Smooth muscle cell (in vitro differentiated cells): Measurements from ENCODE around the gene PTPRN2. TPM values are rescaled to one million over a fixed set of nuclear protein-coding genes. Genes with fewer than 3 reads are reported as not detected.

ENCODE experiments used
- DNase-seq: peaks from one replicate; lab custom pipeline; 2025; ENCODE audit not compliant: unreplicated experiment; lab: John Stamatoyannopoulos, UW
- H2AFZ ChIP-seq: fragments of 200-600 bp; sonication (generic); 2 replicates; pipeline ENCODE4 v1.6.0; 2016; ENCODE audit warnings: antibody characterized with exemption, low read depth, mild to moderate bottlenecking
- H3F3A ChIP-seq: fragments of 200-600 bp; sonication (generic); 2 replicates; pipeline ENCODE4 v1.6.0; 2017; ENCODE audit warnings: antibody characterized with exemption, low read depth
- H3K27ac ChIP-seq: fragments of 200-600 bp; sonication (generic); 2 replicates; pipeline ENCODE4 v1.5.1; 2016; ENCODE audit warnings: low read depth, mild to moderate bottlenecking
- H3K27me3 ChIP-seq: fragments of 200-600 bp; sonication (generic); 2 replicates; pipeline ENCODE4 v1.6.1; 2016; ENCODE audit warnings: low read depth, mild to moderate bottlenecking
- H3K36me3 ChIP-seq: fragments of 200-600 bp; sonication (generic); 2 replicates; pipeline ENCODE4 v1.5.1; 2016; ENCODE audit warnings: low read depth
- H3K4me1 ChIP-seq: fragments of 200-600 bp; sonication (generic); 2 replicates; pipeline ENCODE4 v1.5.1; 2016; ENCODE audit warnings: low read depth
- H3K4me2 ChIP-seq: fragments of 200-600 bp; sonication (generic); 2 replicates; pipeline ENCODE4 v1.6.0; 2016; ENCODE audit warnings: mild to moderate bottlenecking
- H3K4me3 ChIP-seq: fragments of 200-600 bp; sonication (generic); 2 replicates; pipeline ENCODE4 v1.5.1; 2016; ENCODE audit warnings: mild to moderate bottlenecking
- H3K79me2 ChIP-seq: fragments of 200-600 bp; sonication (generic); 2 replicates; pipeline ENCODE4 v1.6.0; 2016; ENCODE audit warnings: low read depth, mild to moderate bottlenecking
- H3K9ac ChIP-seq: fragments of 200-600 bp; sonication (generic); 2 replicates; pipeline ENCODE4 v1.6.0; 2016; ENCODE audit warnings: low read depth
- H3K9me3 ChIP-seq: fragments of 200-600 bp; sonication (generic); replicated peaks from 2 replicates; pipeline ENCODE4 v1.5.1; 2016; ENCODE audit warnings: low read depth
- H4K20me1 ChIP-seq: fragments of 200-600 bp; sonication (generic); 2 replicates; pipeline ENCODE4 v1.6.0; 2016; ENCODE audit warnings: low read depth
- WGBS: methylation state at CpG from one replicate; pipeline ENCODE4 v1.1.7; 2016; ENCODE audit warnings: low lambda C conversion rate; 5-methylcytosine and 5-hydroxymethylcytosine counted together
- polyA plus RNA-seq: library from polyadenylated mRNA; unstranded; fragments of >200 nt; fragmentation: Nextera tagmentation; extraction: Ambion mirVana; gene quantifications from 2 replicates; pipeline ENCODE4 v1.2.1, GENCODE V29; 2016
- total RNA-seq: library from RNA; depleted of rRNA; stranded (reverse); fragments of >200 nt; gene quantifications from 2 replicates; pipeline ENCODE4 v1.2.3, GENCODE V29; 2014
- TF ChIP-seq, protein P1 (sequence below): fragments of 200-600 bp; sonication (generic); IDR thresholded peaks from 2 replicates; pipeline ENCODE4 v1.5.1; 2017; ENCODE audit warnings: borderline replicate concordance, mild to moderate bottlenecking, antibody characterized with exemption; ENCODE audit not compliant: insufficient read depth, poor library complexity, severe bottlenecking

PTPRN2 gene
- total and polyA plus RNA-seq, 2 experiments from 2014 or later, result 0.09 to 0.87 TPM

DNA sequence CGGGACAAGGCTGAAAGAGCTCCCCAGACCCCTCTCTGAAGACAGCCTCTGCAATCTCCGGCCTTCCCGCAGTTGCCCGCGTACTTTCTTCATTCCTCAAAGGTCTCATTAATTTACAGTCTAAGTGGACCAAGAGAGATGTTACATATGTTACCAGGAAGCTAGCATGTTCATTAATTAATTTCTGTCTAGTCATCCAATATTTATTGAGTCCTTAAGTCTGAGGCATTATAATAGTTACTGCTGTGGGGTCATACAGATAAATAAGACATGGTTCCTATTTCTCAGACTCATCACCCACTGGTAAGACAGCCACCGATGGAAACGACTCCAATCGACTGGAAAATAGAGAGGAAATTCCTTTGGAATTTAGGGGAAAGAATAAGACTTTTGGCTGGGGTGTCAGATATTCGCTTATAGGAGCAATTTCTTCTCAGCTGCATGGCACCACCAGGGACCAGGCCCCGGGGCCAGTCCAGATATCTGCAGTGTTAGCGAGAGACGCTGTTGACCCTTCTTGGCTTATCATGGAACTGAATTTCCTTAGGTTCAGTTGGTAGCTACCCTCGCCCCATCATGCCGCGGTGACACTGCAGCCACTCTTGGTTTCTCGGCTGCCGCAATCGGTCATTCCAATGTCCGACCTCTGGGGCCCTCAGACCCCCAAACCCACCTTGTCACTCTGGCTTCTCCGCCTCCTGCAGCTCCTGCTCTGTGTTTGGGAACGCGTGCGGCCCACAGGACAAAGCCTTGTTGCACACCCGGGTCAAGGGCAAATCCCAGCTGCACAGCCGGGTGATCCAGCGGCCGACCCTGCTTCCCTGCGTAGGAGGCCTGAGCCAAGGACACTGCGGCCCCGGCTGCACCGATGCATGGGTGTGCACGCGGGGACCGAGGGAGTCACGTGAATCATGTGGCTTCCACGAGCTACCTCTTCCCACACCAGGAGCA is 867.6 kb downstream of the PTPRN2 start:
- H3K79me2 ChIP-seq, result no peaks in the 10 kb centered on the region
- H3K4me3 ChIP-seq, result no peak overlapping the region
- H3K4me1 ChIP-seq, result no peaks in the 10 kb centered on the region
- TF ChIP-seq, protein P1, sequence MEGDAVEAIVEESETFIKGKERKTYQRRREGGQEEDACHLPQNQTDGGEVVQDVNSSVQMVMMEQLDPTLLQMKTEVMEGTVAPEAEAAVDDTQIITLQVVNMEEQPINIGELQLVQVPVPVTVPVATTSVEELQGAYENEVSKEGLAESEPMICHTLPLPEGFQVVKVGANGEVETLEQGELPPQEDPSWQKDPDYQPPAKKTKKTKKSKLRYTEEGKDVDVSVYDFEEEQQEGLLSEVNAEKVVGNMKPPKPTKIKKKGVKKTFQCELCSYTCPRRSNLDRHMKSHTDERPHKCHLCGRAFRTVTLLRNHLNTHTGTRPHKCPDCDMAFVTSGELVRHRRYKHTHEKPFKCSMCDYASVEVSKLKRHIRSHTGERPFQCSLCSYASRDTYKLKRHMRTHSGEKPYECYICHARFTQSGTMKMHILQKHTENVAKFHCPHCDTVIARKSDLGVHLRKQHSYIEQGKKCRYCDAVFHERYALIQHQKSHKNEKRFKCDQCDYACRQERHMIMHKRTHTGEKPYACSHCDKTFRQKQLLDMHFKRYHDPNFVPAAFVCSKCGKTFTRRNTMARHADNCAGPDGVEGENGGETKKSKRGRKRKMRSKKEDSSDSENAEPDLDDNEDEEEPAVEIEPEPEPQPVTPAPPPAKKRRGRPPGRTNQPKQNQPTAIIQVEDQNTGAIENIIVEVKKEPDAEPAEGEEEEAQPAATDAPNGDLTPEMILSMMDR, result no peak
- H3F3A ChIP-seq, result no peaks in the 10 kb centered on the region
- no peak overlapping the region for H3K27ac ChIP-seq
- H4K20me1 ChIP-seq, result no peaks in the 10 kb centered on the region
- H2AFZ ChIP-seq, result no peak overlapping the region
- WGBS, result 91% methylated on average over 36 of the region's 36 CpGs
- no peak overlapping the region for H3K4me2 ChIP-seq
- DNase-seq, result no peak
- no peak overlapping the region for H3K9ac ChIP-seq
- H3K36me3 ChIP-seq, result no peaks in the 10 kb centered on the region
- peaks cover 16% of the 10 kb centered on the region for H3K27me3 ChIP-seq
- H3K9me3 ChIP-seq, result no peaks in the 10 kb centered on the region

DNA sequence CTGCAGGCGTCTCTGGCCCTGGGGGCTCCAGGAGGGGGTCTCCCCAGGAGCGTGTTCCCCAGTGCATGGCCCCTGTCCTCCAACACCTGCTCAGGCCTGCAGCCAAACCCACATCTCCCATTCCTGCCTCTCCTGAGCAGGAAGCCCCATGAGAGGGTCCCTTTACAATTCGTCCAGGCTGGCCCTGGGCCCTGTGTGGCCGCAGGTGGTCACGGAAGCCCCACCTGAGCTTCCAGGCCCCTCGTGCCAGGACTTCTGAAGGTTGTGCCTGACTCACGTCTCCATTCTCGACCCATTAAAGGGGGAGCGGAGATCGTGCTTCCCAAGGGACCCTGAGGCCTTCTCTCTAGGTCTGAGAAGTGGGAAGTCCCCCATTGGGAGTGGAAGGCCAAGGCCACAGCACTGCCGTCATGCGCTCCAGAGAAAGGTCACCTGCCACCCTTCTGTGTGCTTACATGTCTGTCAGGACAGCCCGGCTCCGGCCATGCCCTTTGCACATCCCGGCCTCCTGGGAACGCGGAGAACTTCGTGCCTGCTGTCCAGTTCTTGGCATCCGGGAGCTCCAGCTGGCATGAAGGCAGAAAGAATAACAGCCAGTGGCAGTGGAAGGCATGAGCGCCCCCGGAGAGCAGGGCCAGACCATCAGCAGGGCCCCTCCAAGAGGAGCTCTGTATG is 868.5 kb downstream of the PTPRN2 start:
- no peak overlapping the region for H2AFZ ChIP-seq
- no peaks in the 10 kb centered on the region for H3K79me2 ChIP-seq
- H3K27ac ChIP-seq, result no peak overlapping the region
- no peaks in the 10 kb centered on the region for H3K9me3 ChIP-seq
- H3K4me1 ChIP-seq, result no peaks in the 10 kb centered on the region
- no peaks in the 10 kb centered on the region for H4K20me1 ChIP-seq
- no peak for DNase-seq
- no peaks in the 10 kb centered on the region for H3K36me3 ChIP-seq
- H3F3A ChIP-seq, result no peaks in the 10 kb centered on the region
- WGBS, result 90% methylated on average over 21 of the region's 21 CpGs
- H3K4me3 ChIP-seq, result no peak overlapping the region
- TF ChIP-seq, protein P1, result no peak
- H3K27me3 ChIP-seq, result peaks cover 8% of the 10 kb centered on the region
- H3K4me2 ChIP-seq, result no peak overlapping the region
- H3K9ac ChIP-seq, result no peak overlapping the region

DNA sequence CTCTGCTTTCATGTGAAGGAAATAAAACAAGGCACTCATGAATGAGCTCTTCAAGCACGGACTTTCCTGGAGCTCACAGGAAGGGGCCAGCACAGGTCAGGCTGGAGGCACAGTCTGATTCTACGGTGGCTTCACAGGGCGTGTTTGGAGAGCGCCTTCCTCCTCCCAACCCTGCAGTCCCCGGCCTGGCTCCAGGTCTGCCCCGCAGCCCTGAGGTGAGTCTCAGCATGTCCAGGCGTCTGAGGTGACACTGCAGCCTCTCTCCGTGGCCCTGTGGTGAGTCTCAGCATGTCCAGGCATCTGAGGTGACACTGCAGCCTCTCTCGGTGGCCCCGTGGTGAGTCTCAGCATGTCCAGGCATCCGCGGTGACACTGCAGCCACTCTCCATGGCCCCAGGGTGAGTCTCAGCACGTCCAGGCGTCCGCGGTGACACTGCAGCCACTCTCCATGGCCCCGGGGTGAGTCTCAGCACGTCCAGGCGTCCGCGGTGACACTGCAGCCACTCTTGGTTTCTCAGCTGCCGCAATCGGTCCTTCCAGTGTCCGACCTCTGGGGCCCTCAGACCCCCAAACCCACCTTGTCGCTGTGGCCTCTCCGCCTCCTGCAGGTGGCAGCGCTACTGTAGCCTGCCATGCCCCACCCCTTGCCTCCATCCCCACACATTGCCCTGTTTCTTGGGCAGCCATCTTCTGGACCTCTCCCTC is 869.2 kb downstream of the PTPRN2 start:
- no peaks in the 10 kb centered on the region for H3F3A ChIP-seq
- WGBS, result 81% methylated on average over 27 of the region's 27 CpGs
- DNase-seq, result no peak

More for the DNA sequence above, 869.2 kb downstream of the PTPRN2 start:
- Histone ChIP-seq H3K27me3 (peaks cover 9% of the 10 kb centered on the region), H3K9me3 (no peaks in the 10 kb centered on the region), H2AFZ (no peak overlapping the region), H3K36me3 (no peaks in the 10 kb centered on the region), H3K79me2 (no peaks in the 10 kb centered on the region), H3K4me3 (no peak overlapping the region), H3K9ac (no peak overlapping the region), H3K27ac (no peak overlapping the region), H4K20me1 (no peaks in the 10 kb centered on the region), H3K4me2 (no peak overlapping the region), H3K4me1 (no peaks in the 10 kb centered on the region)
- TF ChIP-seq, protein P1, result no peak
